ENCODE data around the gene NFYA. TPM values are rescaled to one million over a fixed set of nuclear protein-coding genes. Genes with fewer than 3 reads are reported as not detected.
"Not testable (repeated sequence)": the region's sequence is repeated elsewhere in the genome, so short reads cannot be mapped to it uniquely, and the experiment has no call there.

NFYA gene
- total RNA-seq, 2 donors from 2014 or later = 28.2 to 31.8 TPM

DNA sequence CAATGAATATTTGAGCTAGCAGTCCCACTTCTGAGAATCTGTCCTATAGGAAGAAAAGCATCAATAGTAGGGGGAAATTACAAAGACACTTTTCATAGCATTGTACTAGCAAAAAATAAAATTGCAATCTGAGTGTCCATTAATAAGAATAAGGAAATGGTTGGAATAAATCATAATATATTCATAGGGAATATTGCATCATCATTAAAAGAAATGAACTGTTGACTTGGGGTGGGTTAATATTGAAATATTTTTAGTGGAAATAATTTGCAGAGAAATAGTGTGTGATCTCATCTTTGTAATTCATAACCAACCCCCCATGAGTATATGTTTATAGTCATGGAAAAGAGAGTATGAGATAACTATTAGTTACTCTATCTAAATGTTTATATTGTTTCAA lies 12.4 kb downstream of the NFYA start:
- H3K4me1 Mint-ChIP-seq = peaks cover 24% of the 10 kb centered on the region
- no peaks in the 10 kb centered on the region for H3K9me3 ChIP-seq (ENCODE audit: control insufficient read depth, low read length, poor library complexity, severe bottlenecking)
- DNase-seq = no peak
- peaks cover 7% of the 10 kb centered on the region for H3K36me3 Mint-ChIP-seq (ENCODE audit: low read depth)
- no peak overlapping the region for H3K27ac Mint-ChIP-seq
- no peak for ATAC-seq
- no peaks in the 10 kb centered on the region for H3K27me3 Mint-ChIP-seq
- H3K4me3 Mint-ChIP-seq = no peak overlapping the region

DNA sequence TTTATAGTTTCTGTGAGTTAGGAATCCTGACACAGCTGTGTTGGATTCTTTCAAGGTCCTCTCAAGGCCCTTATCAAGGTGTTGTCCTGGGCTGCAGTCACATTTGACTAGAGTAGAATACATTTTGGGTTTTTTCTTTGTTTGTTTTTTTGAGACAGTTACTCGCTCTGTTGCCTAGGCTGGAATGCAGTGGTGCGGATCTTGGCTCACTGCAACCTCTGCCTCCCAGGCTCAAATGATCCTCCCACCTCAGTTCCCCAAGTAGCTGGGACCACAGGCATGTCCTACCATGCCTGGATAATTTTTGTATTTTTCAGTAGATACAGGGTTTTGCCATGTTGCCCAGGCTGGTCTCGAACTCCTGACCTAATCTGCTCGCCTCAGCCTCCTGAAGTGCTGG lies 15.7 kb downstream of the NFYA start:
- Mint-ChIP-seq H3K27me3 (no peaks in the 10 kb centered on the region), H3K27ac (no peak overlapping the region)

DNA sequence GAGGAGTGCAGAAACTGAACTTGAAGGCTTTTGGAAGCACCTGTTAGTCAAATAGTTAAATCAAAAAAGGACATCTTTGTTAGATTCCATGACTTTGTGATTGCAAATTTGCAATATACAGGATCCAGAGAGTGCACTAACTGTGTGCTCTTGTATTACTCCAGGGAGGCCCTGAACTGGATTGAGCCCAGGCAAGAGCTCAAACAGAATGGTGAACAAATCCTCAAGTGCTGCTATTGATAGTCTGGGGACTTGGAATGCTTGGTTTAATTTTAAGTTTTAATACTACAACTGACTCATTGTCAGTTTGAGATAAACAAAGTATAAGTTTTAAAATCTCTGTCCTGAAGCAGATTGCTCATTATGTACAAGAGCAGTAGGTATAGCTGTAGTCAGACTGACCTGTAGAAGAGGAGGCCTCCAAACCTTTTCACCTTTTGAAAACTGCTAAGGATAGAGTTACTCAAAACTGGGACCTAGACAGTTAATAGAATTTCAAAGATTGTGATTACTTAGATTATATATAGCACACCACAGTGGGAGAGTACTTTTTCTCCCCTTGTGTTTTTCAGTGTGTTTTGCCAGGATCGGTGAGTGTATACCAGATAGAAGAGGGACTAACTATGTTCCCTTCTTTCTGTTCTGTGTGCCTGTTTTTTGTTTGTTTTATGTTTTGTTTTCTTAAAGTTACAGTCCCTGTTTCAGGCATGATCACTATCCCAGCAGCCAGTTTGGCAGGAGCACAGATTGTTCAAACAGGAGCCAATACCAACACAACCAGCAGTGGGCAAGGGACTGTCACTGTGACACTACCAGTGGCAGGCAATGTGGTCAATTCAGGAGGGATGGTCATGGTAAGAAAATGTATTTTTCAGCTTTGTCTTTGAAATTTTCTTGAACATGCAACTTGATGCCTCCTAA lies 18.3 kb downstream of the NFYA start:
- DNase-seq = no peak
- H3K4me1 Mint-ChIP-seq = peaks cover 15% of the 10 kb centered on the region
- H3K27me3 Mint-ChIP-seq = no peaks in the 10 kb centered on the region
- peak overlapping the region; percentile 19 for H3K27ac Mint-ChIP-seq
- H3K36me3 Mint-ChIP-seq (ENCODE audit: low read depth) = peaks cover 16% of the 10 kb centered on the region
- ATAC-seq = no peak
- no peak overlapping the region for H3K4me3 Mint-ChIP-seq
- no peaks in the 10 kb centered on the region for H3K9me3 ChIP-seq (ENCODE audit: control insufficient read depth, low read length, poor library complexity, severe bottlenecking)

More for the DNA sequence above, 15.7 kb downstream of the NFYA start:
- no peak overlapping the region for H3K4me3 Mint-ChIP-seq
- peaks cover 5% of the 10 kb centered on the region for H3K4me1 Mint-ChIP-seq
- DNase-seq (no peak), ATAC-seq (no peak)
- no peaks in the 10 kb centered on the region for H3K9me3 ChIP-seq (ENCODE audit: control insufficient read depth, low read length, poor library complexity, severe bottlenecking)
- H3K36me3 Mint-ChIP-seq (ENCODE audit: low read depth) = peaks cover 10% of the 10 kb centered on the region

DNA sequence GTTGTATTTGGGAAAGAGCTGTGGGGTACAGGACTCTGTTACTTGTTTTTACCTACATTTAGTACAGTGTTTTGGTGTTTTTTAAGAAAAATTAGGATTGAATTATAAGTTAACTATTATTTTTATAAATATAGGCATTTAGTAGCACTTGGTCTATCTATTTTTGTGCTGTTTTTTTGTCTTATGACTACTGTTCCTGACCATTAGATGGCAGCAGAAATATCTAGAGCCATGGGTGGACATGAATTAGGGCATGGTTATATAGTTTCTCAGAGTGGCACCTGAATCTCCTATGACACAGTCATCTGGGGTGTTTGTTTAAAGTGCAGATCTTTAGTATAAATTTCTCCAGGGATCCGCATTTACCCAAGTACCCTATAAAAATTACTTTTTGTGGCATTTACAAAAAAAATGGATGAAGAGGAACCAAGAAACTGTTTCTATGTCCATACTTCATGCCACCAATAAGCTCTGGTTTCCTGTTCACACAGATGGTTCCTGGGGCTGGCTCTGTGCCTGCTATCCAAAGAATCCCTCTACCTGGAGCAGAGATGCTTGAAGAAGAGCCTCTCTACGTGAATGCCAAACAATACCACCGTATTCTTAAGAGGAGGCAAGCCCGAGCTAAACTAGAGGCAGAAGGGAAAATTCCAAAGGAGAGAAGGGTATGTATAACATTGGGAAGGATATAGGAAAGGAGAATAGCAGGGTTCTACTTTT lies 19.8 kb downstream of the NFYA start:
- Mint-ChIP-seq H3K36me3 (ENCODE audit: low read depth) (peaks cover 19% of the 10 kb centered on the region), H3K27me3 (no peaks in the 10 kb centered on the region), H3K27ac (no peak overlapping the region), H3K4me1 (peaks cover 16% of the 10 kb centered on the region), H3K4me3 (no peak overlapping the region)
- no peaks in the 10 kb centered on the region for H3K9me3 ChIP-seq (ENCODE audit: control insufficient read depth, low read length, poor library complexity, severe bottlenecking)
- ATAC-seq (no peak), DNase-seq (no peak)

DNA sequence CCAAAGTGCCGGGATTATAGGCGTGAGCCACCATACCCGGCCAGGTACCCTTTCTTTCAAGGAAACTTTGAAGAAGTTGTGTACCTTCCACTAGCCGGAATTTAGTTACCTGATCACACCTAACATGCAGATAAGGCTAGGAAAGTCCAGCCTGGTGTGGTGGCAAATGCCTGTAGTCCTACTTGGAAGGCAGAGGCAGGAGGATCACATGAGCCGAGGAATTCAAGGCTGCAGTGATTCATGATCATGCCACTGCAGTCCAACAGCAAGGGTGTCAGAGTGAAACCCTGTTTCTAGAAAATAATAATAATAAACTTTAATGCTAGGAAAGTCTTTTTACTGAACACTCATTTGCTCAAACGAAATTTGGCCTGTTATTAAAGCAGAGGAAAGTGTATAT lies 21.0 kb downstream of the NFYA start:
- no peak overlapping the region for H3K4me3 Mint-ChIP-seq
- H3K9me3 ChIP-seq (ENCODE audit: control insufficient read depth, low read length, poor library complexity, severe bottlenecking) = no peaks in the 10 kb centered on the region
- peaks cover 19% of the 10 kb centered on the region for H3K4me1 Mint-ChIP-seq
- DNase-seq = no peak
- no peak for ATAC-seq
- no peaks in the 10 kb centered on the region for H3K27me3 Mint-ChIP-seq
- peaks cover 25% of the 10 kb centered on the region for H3K36me3 Mint-ChIP-seq (ENCODE audit: low read depth)
- no peak overlapping the region for H3K27ac Mint-ChIP-seq

DNA sequence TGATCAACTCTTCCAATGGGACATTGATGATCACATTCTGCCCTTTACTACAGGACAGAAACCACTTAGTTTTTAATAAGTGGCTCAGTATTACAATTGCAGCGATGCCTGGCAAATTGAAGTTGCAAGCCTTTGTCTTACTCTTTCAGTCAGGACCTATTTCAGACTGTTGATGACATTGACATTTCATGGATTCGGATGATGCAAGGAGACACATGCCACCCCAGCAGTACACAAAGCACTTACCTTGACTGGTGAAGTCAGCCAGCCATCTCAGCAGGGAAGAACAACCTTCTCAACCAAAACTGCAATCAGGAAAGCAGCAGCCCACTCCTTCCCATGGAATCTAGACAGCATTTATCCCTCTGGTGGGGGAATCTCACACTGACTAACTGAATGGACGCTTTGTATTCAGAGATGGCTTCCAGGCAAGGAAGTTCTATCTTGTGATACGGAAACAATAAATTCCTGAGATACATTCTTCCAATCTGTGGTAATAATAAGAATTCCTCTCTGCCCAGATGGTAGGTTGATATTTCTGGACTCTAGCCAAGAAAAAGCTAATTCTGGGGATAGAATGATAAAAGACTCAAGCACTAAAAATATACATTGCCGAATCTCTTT lies 24.8 kb downstream of the NFYA start:
- peaks cover 29% of the 10 kb centered on the region for H3K36me3 Mint-ChIP-seq (ENCODE audit: low read depth)
- ATAC-seq (no peak), DNase-seq (no peak)
- H3K4me1 Mint-ChIP-seq = peaks cover 28% of the 10 kb centered on the region
- no peaks in the 10 kb centered on the region for H3K9me3 ChIP-seq (ENCODE audit: control insufficient read depth, low read length, poor library complexity, severe bottlenecking)
- no peaks in the 10 kb centered on the region for H3K27me3 Mint-ChIP-seq
- H3K4me3 Mint-ChIP-seq = no peak overlapping the region
- peak overlapping the region; percentile 63 for H3K27ac Mint-ChIP-seq

DNA sequence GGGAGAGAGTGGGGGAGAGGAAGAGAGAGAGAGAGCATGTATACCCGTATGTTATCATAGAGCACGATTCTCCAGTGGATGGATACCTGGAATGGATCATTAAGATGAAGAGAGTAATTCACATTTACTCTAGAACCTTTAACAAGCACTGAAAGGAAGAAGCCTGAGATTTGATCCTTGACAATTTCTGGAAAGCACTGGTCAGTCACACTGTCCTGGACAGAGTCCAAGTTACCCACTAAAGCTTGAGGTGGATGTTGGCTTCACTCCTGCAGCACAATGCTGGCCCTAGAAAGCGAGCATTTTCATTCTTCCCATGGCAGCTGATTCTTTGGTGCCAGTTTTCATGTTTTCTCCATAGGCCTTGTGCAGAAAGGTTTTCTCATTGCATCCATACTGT lies 25.6 kb downstream of the NFYA start:
- peaks cover 29% of the 10 kb centered on the region for H3K36me3 Mint-ChIP-seq (ENCODE audit: low read depth)
- peak overlapping the region; percentile 63 for H3K27ac Mint-ChIP-seq
- H3K4me3 Mint-ChIP-seq = no peak overlapping the region
- H3K4me1 Mint-ChIP-seq = peaks cover 28% of the 10 kb centered on the region
- ATAC-seq = no peak
- H3K9me3 ChIP-seq (ENCODE audit: control insufficient read depth, low read length, poor library complexity, severe bottlenecking) = no peaks in the 10 kb centered on the region
- DNase-seq = no peak
- no peaks in the 10 kb centered on the region for H3K27me3 Mint-ChIP-seq

DNA sequence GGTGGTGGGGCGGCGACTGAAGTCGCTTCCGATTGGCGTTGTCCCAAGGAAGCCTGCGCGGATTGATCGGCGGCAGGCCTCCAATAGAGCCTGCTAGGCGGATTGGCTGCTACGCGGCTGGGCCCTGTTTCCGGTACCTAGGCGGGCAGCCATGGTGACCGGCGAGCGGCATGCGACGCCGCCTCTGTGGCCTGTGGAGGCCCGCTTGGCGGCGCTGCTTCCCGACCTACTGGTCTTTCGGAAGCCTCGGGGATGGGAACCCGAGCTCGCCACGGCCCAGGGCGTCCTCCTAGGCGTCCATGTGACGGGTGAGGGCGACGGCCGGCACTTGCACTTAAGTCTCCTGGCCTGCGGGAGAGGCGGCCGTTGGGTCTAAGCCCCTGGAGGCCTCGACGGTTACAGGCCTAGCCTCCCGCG lies 28.1 kb downstream of the NFYA start:
- no peak overlapping the region for H3K4me3 Mint-ChIP-seq
- no peaks in the 10 kb centered on the region for H3K27me3 Mint-ChIP-seq
- H3K36me3 Mint-ChIP-seq (ENCODE audit: low read depth) = peaks cover 18% of the 10 kb centered on the region
- H3K27ac Mint-ChIP-seq = no peak overlapping the region
- ATAC-seq (no peak), DNase-seq (no peak)
- H3K4me1 Mint-ChIP-seq = peaks cover 14% of the 10 kb centered on the region
- H3K9me3 ChIP-seq (ENCODE audit: control insufficient read depth, low read length, poor library complexity, severe bottlenecking) = no peaks in the 10 kb centered on the region

DNA sequence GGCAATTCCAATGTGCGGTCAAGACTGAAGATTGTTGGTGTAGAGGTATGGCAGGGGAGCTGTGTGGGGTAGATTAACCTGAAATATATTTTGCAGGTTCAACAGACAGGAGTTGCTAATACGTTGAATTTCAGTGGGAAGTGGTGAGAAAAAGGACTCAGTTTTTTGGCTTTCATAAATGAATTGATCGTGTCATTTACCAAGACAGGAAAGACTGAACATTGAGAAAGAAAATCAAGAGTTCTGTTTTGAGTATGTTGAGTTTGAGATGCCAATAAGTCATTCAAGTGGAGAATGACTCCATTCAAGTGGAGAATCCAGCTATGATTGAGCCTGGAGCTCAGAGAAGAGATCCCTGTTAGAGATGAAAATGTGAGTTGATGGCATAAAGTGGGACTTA lies 31.1 kb downstream of the NFYA start:
- Mint-ChIP-seq H3K27ac (no peak overlapping the region), H3K4me3 (no peak overlapping the region), H3K36me3 (ENCODE audit: low read depth) (peaks cover 8% of the 10 kb centered on the region), H3K27me3 (no peaks in the 10 kb centered on the region), H3K4me1 (peaks cover 9% of the 10 kb centered on the region)
- no peak for DNase-seq
- no peaks in the 10 kb centered on the region for H3K9me3 ChIP-seq (ENCODE audit: control insufficient read depth, low read length, poor library complexity, severe bottlenecking)
- no peak for ATAC-seq

DNA sequence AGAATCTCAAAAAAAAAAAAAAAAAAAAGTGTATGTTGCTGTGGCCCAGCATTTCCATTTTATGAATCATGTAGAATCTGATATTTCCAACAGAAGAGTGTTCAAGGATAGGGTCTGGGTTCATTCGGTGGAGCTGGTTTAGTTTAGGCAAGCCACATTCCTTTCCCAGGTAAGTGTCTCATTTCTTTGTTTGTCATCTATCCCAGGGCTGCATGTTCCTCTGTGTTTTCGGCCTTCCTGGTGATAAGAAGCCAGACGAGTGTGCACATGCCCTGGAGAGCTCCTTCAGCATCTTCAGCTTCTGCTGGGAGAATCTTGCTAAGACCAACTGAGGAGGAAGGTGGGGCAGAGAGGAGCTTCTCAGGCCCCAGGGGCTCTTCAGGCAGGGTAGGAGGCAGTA lies 38.2 kb downstream of the NFYA start:
- Mint-ChIP-seq H3K4me3 (no peak overlapping the region), H3K27me3 (no peaks in the 10 kb centered on the region), H3K36me3 (ENCODE audit: low read depth) (peaks cover 6% of the 10 kb centered on the region), H3K27ac (no peak overlapping the region), H3K4me1 (peaks cover 3% of the 10 kb centered on the region)
- no peaks in the 10 kb centered on the region for H3K9me3 ChIP-seq (ENCODE audit: control insufficient read depth, low read length, poor library complexity, severe bottlenecking)
- no peak for DNase-seq
- ATAC-seq = no peak

DNA sequence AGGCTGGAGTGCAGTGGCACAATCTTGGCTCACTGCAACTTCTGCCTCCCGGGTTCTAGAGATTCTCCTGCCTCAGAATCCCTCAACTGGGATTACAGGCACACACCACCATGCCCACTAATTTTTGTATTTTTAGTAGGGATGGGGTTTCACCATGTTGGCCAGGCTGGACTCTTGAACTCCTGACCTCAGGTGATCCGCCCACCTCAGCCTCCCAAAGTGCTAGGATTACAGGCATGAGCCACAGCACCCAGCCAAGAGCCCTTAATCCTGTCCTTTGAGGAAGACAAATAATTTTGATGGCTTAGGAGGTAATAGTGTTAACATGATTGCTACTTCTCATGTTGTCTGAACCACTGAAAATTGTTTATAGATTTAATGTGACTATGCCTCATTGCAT lies 42.3 kb downstream of the NFYA start:
- not testable (repeated sequence) for H3K9me3 ChIP-seq (ENCODE audit: control insufficient read depth, low read length, poor library complexity, severe bottlenecking); H3K27ac Mint-ChIP-seq; ATAC-seq; H3K4me1 Mint-ChIP-seq; DNase-seq; H3K27me3 Mint-ChIP-seq; H3K4me3 Mint-ChIP-seq
- H3K36me3 Mint-ChIP-seq (ENCODE audit: low read depth) = peaks cover 11% of the 10 kb centered on the region

DNA sequence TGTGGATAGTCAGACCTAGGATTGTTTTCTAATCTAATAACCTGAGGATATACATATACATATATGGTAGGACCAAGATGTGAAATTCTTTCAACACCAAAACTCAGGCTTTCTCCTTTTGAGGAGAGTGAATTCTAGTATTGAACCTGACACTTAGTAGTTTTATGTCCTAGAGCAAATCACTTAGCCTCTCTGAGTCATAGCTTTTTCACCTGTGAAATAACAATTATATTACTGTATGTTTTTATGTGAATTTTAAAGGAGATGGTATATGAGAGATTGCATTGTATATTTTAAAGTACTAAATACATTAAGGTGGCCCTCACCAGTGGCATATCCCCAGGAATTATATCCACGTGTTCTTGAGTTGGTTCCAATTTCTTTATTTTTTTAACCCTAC lies 46.7 kb downstream of the NFYA start:
- DNase-seq (no peak), ATAC-seq (no peak)
- H3K27ac Mint-ChIP-seq = no peak overlapping the region
- H3K36me3 Mint-ChIP-seq (ENCODE audit: low read depth) = peaks cover 15% of the 10 kb centered on the region
- no peaks in the 10 kb centered on the region for H3K27me3 Mint-ChIP-seq
- H3K9me3 ChIP-seq (ENCODE audit: control insufficient read depth, low read length, poor library complexity, severe bottlenecking) = no peaks in the 10 kb centered on the region
- peaks cover 2% of the 10 kb centered on the region for H3K4me1 Mint-ChIP-seq
- no peak overlapping the region for H3K4me3 Mint-ChIP-seq

DNA sequence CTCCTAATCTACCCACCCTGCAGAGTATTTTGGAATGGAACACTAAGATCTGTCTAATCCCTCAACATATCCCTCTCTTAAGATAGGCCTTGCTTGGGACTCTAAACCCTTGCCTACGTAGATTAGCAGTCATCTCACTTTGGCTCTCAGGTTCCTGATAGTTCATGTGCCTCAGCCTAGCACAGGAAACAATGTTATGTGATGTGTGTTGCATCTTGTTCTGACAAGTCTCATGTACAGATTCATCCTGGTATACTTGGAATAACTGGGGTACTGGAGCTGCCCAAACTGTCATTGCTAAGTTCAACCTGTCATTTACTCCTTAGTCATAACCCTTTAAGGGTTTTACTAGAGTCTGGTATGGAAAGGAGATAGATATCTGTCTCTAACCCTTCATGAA lies 47.3 kb downstream of the NFYA start:
- DNase-seq = no peak
- peaks cover 12% of the 10 kb centered on the region for H3K36me3 Mint-ChIP-seq (ENCODE audit: low read depth)
- H3K4me1 Mint-ChIP-seq = no peaks in the 10 kb centered on the region
- H3K27me3 Mint-ChIP-seq = no peaks in the 10 kb centered on the region
- H3K4me3 Mint-ChIP-seq = no peak overlapping the region
- no peak for ATAC-seq
- no peaks in the 10 kb centered on the region for H3K9me3 ChIP-seq (ENCODE audit: control insufficient read depth, low read length, poor library complexity, severe bottlenecking)
- H3K27ac Mint-ChIP-seq = no peak overlapping the region

Measured in T-helper 17 cell (primary cell).